Measurements from ENCODE around the gene PLA2R1. TPM values are rescaled to one million over a fixed set of nuclear protein-coding genes. Genes with fewer than 3 reads are reported as not detected.

PLA2R1 gene
- total and polyA plus RNA-seq, 10 of the 15 experiments (the other 5 are each of a cell fraction or from before 2014, with no cell fraction given), result 0.01 to 0.05 (median 0.02) TPM; not detected in 6

DNA sequence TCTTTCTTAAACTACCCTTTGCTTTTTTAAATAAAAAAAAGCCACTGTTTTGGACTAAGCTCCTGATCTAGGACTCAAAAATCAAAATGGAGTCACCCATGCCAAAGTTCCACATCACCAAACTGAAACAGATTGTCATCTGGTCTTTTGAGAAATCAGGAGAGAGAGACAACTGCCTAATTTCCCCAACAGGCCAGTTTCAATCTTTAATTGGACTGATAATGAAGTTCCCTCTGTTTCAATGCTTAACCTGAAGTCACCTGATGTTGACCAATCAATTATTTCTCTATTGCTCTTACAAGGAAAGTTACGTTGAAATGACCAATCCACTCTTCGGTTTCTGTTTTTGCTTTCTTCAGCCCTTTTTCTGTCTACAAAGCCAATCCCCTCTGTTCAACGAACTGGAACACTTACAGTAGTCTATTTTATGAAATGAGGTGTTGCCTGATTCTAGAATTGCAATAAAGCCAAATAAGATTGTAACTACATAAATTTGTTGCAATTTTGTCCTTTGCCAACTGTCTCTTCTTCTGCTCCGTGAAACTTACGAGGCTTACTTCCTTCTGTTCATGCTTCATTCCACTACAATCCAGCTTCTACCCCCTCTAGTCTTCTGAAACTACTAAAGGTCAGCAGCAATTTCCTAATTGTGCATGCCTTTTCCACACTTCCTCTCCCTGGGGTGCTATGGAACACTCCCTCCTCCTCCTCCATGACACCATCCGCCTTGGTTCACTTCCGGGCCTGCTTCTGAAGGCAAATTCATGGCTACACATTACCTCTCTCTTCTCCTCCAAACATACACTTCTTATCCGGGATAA, 169.2 kb downstream of the PLA2R1 start (continued):
- TF ChIP-seq ZNF592 (IDR thresholded peaks at IDR 0.05), result peak; percentile 100
- no peak for TF ChIP-seq MEF2A (IDR thresholded peaks at IDR 0.05; ENCODE audit: insufficient read depth, low read depth, low read length)
- no peak for TF ChIP-seq CEBPZ (IDR thresholded peaks at IDR 0.05; ENCODE audit: low read depth, low read length)
- no peak for TF ChIP-seq KAT2A (conservative IDR thresholded peaks at IDR 0.05; ENCODE audit: control insufficient read depth, low read depth, low read length)
- TF ChIP-seq MXI1 (IDR thresholded peaks at IDR 0.05; ENCODE audit: low read depth, low read length), result no peak
- TF ChIP-seq NFXL1 (IDR thresholded peaks at IDR 0.05; ENCODE audit: borderline replicate concordance), result no peak
- TF ChIP-seq NBN (IDR thresholded peaks at IDR 0.05), result no peak
- 0 out of 2 replicates have a peak, but pooled peaks have one; percentile 53 for TF ChIP-seq RFX5 (IDR thresholded peaks at IDR 0.05; ENCODE audit: low read depth, low read length)
- TF ChIP-seq CHD4 (IDR thresholded peaks at IDR 0.05), result no peak
- TF ChIP-seq ZNF207 (IDR thresholded peaks at IDR 0.05; ENCODE audit: borderline replicate concordance), result no peak
- TF ChIP-seq TCF12 (IDR thresholded peaks at IDR 0.05; ENCODE audit: low read depth, low read length), result no peak
